ENCODE results near the gene PDZD2. TPM values are rescaled to one million over a fixed set of nuclear protein-coding genes. Genes with fewer than 3 reads are reported as not detected.
"Not testable (repeated sequence)": the region's sequence is repeated elsewhere in the genome, so short reads cannot be mapped to it uniquely, and the experiment has no call there.

Gene PDZD2
- total and polyA plus RNA-seq, 2 experiments from 2014 or later: 8.3 to 16.9 TPM

- no peak for TF ChIP-seq REST (IDR thresholded peaks at IDR 0.05; ENCODE audit: unreplicated experiment)
- no peak for TF ChIP-seq ZNF114 (CRISPR knock-in tag; IDR thresholded peaks at IDR 0.05)
Measured at GRCh38 chr5:31598640-31599611, 40.0 kb upstream of the PDZD2 start (continued).

- not testable (repeated sequence) for H3F3A ChIP-seq (replicated peaks; ENCODE audit: low read depth); H3K4me2 ChIP-seq; H3K4me3 Mint-ChIP-seq; H3K79me2 ChIP-seq (replicated peaks; ENCODE audit: insufficient read depth); H3K27me3 ChIP-seq (ENCODE audit: insufficient read depth); H3K4me3 ChIP-seq; H3K9me2 ChIP-seq (ENCODE audit: insufficient read depth); ATAC-seq; H3K4me1 Mint-ChIP-seq; H3K9me3 Mint-ChIP-seq; H3K27ac ChIP-seq (ENCODE audit: low read depth); H3K27me3 Mint-ChIP-seq (ENCODE audit: insufficient read depth, low read depth, poor library complexity); H2AFZ ChIP-seq; H4K20me1 ChIP-seq (replicated peaks; ENCODE audit: insufficient read depth); H3K27ac Mint-ChIP-seq; H3K36me3 Mint-ChIP-seq (ENCODE audit: low read depth); H3K36me3 ChIP-seq (ENCODE audit: insufficient read depth); DNase-seq (ENCODE audit: low spot score); H3K4me1 ChIP-seq (ENCODE audit: insufficient read depth)
Measured at GRCh38 chr5:31602305-31602704, 36.6 kb upstream of the PDZD2 start.

- Mint-ChIP-seq H3K9me3 (no peaks in the 10 kb centered on the region), H3K4me3 (no peak overlapping the region), H3K4me1 (no peaks in the 10 kb centered on the region), H3K36me3 (ENCODE audit: low read depth) (no peaks in the 10 kb centered on the region), H3K27me3 (ENCODE audit: insufficient read depth, low read depth, poor library complexity) (no peaks in the 10 kb centered on the region), H3K27ac (no peak overlapping the region)
- Histone ChIP-seq H3K27me3 (ENCODE audit: insufficient read depth) (no peaks in the 10 kb centered on the region), H3K4me1 (ENCODE audit: insufficient read depth) (no peaks in the 10 kb centered on the region), H4K20me1 (replicated peaks; ENCODE audit: insufficient read depth) (no peaks in the 10 kb centered on the region), H3K79me2 (replicated peaks; ENCODE audit: insufficient read depth) (no peaks in the 10 kb centered on the region), H3K27ac (ENCODE audit: low read depth) (no peak overlapping the region), H3K36me3 (ENCODE audit: insufficient read depth) (no peaks in the 10 kb centered on the region), H3K4me2 (no peak overlapping the region), H3F3A (replicated peaks; ENCODE audit: low read depth) (no peaks in the 10 kb centered on the region), H3K9me2 (ENCODE audit: insufficient read depth) (no peaks in the 10 kb centered on the region), H2AFZ (no peak overlapping the region), H3K4me3 (no peak overlapping the region)
- ATAC-seq (no peak), DNase-seq (ENCODE audit: low spot score) (no peak)
- TF ChIP-seq CTCF (conservative IDR thresholded peaks at IDR 0.05; ENCODE audit: low read depth in 2 of 2): no peak
- TF ChIP-seq ZNF114 (CRISPR knock-in tag; IDR thresholded peaks at IDR 0.05): no peak
- no peak for TF ChIP-seq EZH2phosphoT487 (IDR thresholded peaks at IDR 0.05; ENCODE audit: unreplicated experiment)
- TF ChIP-seq ZNF462 (CRISPR knock-in tag; IDR thresholded peaks at IDR 0.05): no peak
- no peak for TF ChIP-seq STAT1 (IDR thresholded peaks at IDR 0.05; ENCODE audit: unreplicated experiment)
- TF ChIP-seq POLR2AphosphoS5 (IDR thresholded peaks at IDR 0.05; ENCODE audit: low read depth): no peak
Measured at GRCh38 chr5:31604240-31604639, 34.7 kb upstream of the PDZD2 start.

Data from GM23338 (cell line).